HepG2 (cell line): ENCODE data around the gene ZKSCAN5. TPM values are rescaled to one million over a fixed set of nuclear protein-coding genes. Genes with fewer than 3 reads are reported as not detected.

Experiments
- ELF3 ChIP-seq: IDR thresholded peaks from 2 replicates; pipeline ENCODE4 v1.6.1; 2016; ENCODE audit warnings: missing genetic modification reagents, missing compliant biosample characterization
- HMG20A ChIP-seq: IDR thresholded peaks from 2 replicates; pipeline ENCODE4 v1.6.1; 2016; ENCODE audit warnings: borderline replicate concordance
- HMGXB3 ChIP-seq: sonication (generic); formaldehyde crosslinking; IDR thresholded peaks from 2 replicates; pipeline ENCODE4 v1.4.0; 2020; ENCODE audit warnings: missing genetic modification reagents, borderline replicate concordance
- KLF12 ChIP-seq: sonication (generic); formaldehyde crosslinking; IDR thresholded peaks from 2 replicates; pipeline ENCODE4 v1.4.0; 2020; ENCODE audit warnings: missing genetic modification reagents, borderline replicate concordance
- NRL ChIP-seq: sonication (generic); formaldehyde crosslinking; IDR thresholded peaks from 2 replicates; pipeline ENCODE4 v1.5.0; 2020; ENCODE audit warnings: missing genetic modification reagents, mild to moderate bottlenecking, moderate library complexity, borderline replicate concordance
- RFX5 ChIP-seq: IDR thresholded peaks from 2 replicates; pipeline ENCODE4 v1.6.1; 2011; ENCODE audit warnings: low read depth, low read length, improper control_type of control experiment
- SRF ChIP-seq: IDR thresholded peaks from 2 replicates; pipeline ENCODE4 v1.6.1; 2011; ENCODE audit warnings: mild to moderate bottlenecking, low read depth, low read length, moderate library complexity
- TEF ChIP-seq: sonication (generic); formaldehyde crosslinking; IDR thresholded peaks from 2 replicates; pipeline ENCODE4 v1.5.0; 2020; ENCODE audit warnings: missing genetic modification reagents
- THAP9 ChIP-seq: sonication (generic); formaldehyde crosslinking; IDR thresholded peaks from 2 replicates; pipeline ENCODE4; 2020; ENCODE audit warnings: missing genetic modification reagents, mild to moderate bottlenecking, borderline replicate concordance
- UBTF ChIP-seq: sonication (generic); formaldehyde crosslinking; IDR thresholded peaks from 2 replicates; pipeline ENCODE4 v1.4.0; 2020; ENCODE audit warnings: mild to moderate bottlenecking, missing genetic modification reagents
- ZEB1 ChIP-seq: IDR thresholded peaks from 2 replicates; pipeline ENCODE4 v1.6.1; 2012; ENCODE audit warnings: mild to moderate bottlenecking, low read depth, inconsistent platforms; ENCODE audit not compliant: insufficient replicate concordance
- ZNF816 ChIP-seq: sonication (generic); formaldehyde crosslinking; IDR thresholded peaks from 2 replicates; pipeline ENCODE4 v1.8.0; 2022; ENCODE audit warnings: missing genetic modification reagents, mild to moderate bottlenecking, borderline replicate concordance
- ZSCAN25 ChIP-seq: sonication (generic); formaldehyde crosslinking; IDR thresholded peaks from 2 replicates; pipeline ENCODE4 v1.8.0; 2022; ENCODE audit warnings: mild to moderate bottlenecking, missing genetic modification reagents
- polyA plus RNA-seq, 8 experiments: library from polyadenylated mRNA; depleted of rRNA in 3 of 8; stranded (reverse) in 7 of 8; unstranded in 1 of 8; fragments of >200 nt; fragmentation: Illumina TruSeq in 4 of 8; extraction: Trizol in 4 of 8; gene quantifications; 2 replicates each; pipeline versions ENCODE4 v1.2.1 to v1.2.3, GENCODE V29; 2011 to 2016; ENCODE audit warnings: low read depth in 4 of 8, missing spikeins in 1 of 8, mixed read lengths in 1 of 8; ENCODE audit not compliant: insufficient read depth in 1 of 8
- total RNA-seq, 5 experiments: library from RNA; depleted of rRNA; stranded (reverse); fragments of >200 nt; fragmentation: Illumina TruSeq; extraction: Trizol; gene quantifications; 2 replicates each; pipeline ENCODE4 v1.2.3, GENCODE V29; 2016; ENCODE audit warnings: low read depth in 1 of 5

Gene ZKSCAN5
- total and polyA plus RNA-seq, 2 of the 13 experiments (the other 11 are each of a cell fraction or from before 2014, with no cell fraction given): 5.5 to 11.7 TPM

- TF ChIP-seq ZNF816 (no peak), TEF (CRISPR knock-in tag) (no peak), THAP9 (CRISPR knock-in tag) (peak; percentile 16; the same call in 1 of the 2 replicates), RFX5 (no peak), UBTF (no peak), KLF12 (CRISPR knock-in tag) (no peak), HMG20A (CRISPR knock-in tag) (no peak), ZEB1 (no peak), ELF3 (peak; percentile 31; the same call in 1 of the 2 replicates), HMGXB3 (CRISPR knock-in tag) (peak; percentile 98), ZSCAN25 (CRISPR knock-in tag) (no peak), NRL (CRISPR knock-in tag) (no peak), SRF (0 out of 2 replicates have a peak, but pooled peaks have one; percentile 39)
Observed at GRCh38 chr7:99473315-99473596, 31.2 kb upstream of the ZKSCAN5 start (continued).
